ENCODE results near the gene MICU1.

GRCh38 chr10:72654720-72655119 is 28.8 kb upstream of the MICU1 start:
- TF ChIP-seq CTCF (IDR thresholded peaks at IDR 0.05) (no peak), EP300 (IDR thresholded peaks at IDR 0.05) (no peak), SMC3 (IDR thresholded peaks at IDR 0.05) (no peak), MAX (IDR thresholded peaks at IDR 0.05) (no peak), CEBPB (IDR thresholded peaks at IDR 0.05) (no peak), ESRRA (IDR thresholded peaks at IDR 0.05; ENCODE audit: borderline replicate concordance, low read length) (no peak), CHD2 (IDR thresholded peaks at IDR 0.05; ENCODE audit: low read length, partially characterized antibody) (no peak), REST (IDR thresholded peaks at IDR 0.05) (no peak), RARB (CRISPR knock-in tag; IDR thresholded peaks at IDR 0.05) (no peak)

All from A549 (cell line).